ENCODE results near the gene TRMT112. TPM values are rescaled to one million over a fixed set of nuclear protein-coding genes. Genes with fewer than 3 reads are reported as not detected.
A peak's percentile ranks its signal among the peaks of the same experiment; 100 is the strongest.
"Not testable (repeated sequence)": the region's sequence is repeated elsewhere in the genome, so short reads cannot be mapped to it uniquely, and the experiment has no call there.

The TRMT112 gene
- total and polyA plus RNA-seq, 2 donors (not counting 1 experiment from before 2014, with no cell fraction given), result 161 to 248 TPM

DNA sequence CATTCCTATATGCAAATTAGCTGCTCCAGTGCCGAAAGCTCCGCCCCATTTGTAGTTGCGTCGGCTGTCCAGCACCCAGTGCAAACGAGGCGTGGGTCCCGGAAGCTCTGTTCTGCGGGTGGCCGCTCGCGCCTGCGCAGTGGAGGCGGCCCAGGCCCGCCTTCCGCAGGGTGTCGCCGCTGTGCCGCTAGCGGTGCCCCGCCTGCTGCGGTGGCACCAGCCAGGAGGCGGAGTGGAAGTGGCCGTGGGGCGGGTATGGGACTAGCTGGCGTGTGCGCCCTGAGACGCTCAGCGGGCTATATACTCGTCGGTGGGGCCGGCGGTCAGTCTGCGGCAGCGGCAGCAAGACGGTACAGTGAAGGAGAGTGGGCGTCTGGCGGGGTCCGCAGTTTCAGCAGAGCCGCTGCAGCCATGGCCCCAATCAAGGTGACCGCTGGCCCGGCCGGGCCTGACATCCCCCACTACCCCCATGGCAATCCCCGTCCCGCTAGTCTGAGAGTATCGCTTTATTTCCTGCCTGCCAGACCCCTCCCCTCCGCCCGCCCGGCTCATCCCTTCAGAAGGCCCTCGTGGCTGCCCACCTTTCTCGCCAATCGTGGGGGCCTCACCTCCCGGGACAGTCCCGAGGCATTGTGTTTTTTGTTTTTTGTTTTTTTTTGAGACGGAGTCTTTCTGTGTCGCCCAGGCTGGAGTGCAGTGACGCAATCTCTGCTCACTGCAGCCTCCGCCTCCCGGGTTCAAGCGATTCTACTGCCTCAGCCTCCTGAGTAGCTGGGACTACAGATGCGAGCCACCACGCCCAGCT lies 804 bp upstream of the TRMT112 start, which contains the start of gene PRDX5:
TSS of gene PRDX5 (plus strand) at position 161 of the 805 bp plus-strand sequence. CDS start at position 256, 95 bp downstream.
- H3K4me2 ChIP-seq (ENCODE audit: extremely low read depth, insufficient read depth, low read length), result peak within 1 kb of the TSS; percentile 93
- H3K4me1 ChIP-seq (ENCODE audit: control insufficient read depth, extremely low read depth, insufficient read depth, low read length), result no peaks in the 10 kb centered on the region
- no peaks in the 10 kb centered on the region for H4K20me1 ChIP-seq (ENCODE audit: control insufficient read depth, extremely low read depth, insufficient read depth, low read length)
- H2AFZ ChIP-seq (ENCODE audit: low read length), result peak within 1 kb of the TSS; percentile 51
- DNase-seq (ENCODE audit: low read depth in 2 of 2), result peak; percentile 92 to 96
- H3K4me3 ChIP-seq (replicated peaks in 1 of 4; ENCODE audit: control extremely low read depth in 1 of 4, insufficient read depth in 1 of 4, low read depth in 3 of 4, low read length in 4 of 4), result peak within 1 kb of the TSS; percentile 73 to 97 (median 76)
- TF ChIP-seq EZH2 (IDR thresholded peaks at IDR 0.05; ENCODE audit: low read length, missing control alignments), result no peak
- TF ChIP-seq, protein P1, sequence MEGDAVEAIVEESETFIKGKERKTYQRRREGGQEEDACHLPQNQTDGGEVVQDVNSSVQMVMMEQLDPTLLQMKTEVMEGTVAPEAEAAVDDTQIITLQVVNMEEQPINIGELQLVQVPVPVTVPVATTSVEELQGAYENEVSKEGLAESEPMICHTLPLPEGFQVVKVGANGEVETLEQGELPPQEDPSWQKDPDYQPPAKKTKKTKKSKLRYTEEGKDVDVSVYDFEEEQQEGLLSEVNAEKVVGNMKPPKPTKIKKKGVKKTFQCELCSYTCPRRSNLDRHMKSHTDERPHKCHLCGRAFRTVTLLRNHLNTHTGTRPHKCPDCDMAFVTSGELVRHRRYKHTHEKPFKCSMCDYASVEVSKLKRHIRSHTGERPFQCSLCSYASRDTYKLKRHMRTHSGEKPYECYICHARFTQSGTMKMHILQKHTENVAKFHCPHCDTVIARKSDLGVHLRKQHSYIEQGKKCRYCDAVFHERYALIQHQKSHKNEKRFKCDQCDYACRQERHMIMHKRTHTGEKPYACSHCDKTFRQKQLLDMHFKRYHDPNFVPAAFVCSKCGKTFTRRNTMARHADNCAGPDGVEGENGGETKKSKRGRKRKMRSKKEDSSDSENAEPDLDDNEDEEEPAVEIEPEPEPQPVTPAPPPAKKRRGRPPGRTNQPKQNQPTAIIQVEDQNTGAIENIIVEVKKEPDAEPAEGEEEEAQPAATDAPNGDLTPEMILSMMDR (conservative IDR thresholded peaks at IDR 0.05 in 1 of 2, IDR thresholded peaks at IDR 0.05 in 1 of 2; ENCODE audit: low read depth in 1 of 2, low read length in 2 of 2), result no peak
- peak within 1 kb of the TSS; percentile 92 for H3K9ac ChIP-seq (ENCODE audit: insufficient read depth, low read length)
- H3K27ac ChIP-seq (ENCODE audit: insufficient read depth, low read length), result peak within 1 kb of the TSS; percentile 97
- no peaks in the 10 kb centered on the region for H3K27me3 ChIP-seq (ENCODE audit: control insufficient read depth, insufficient read depth, low read length)
- peaks cover 13% of the 10 kb centered on the region for H3K79me2 ChIP-seq (ENCODE audit: control insufficient read depth, insufficient read depth, low read length)
- no peaks in the 10 kb centered on the region for H3K9me3 ChIP-seq (ENCODE audit: control insufficient read depth, insufficient read depth, low read depth, low read length)
- H3K36me3 ChIP-seq (ENCODE audit: control insufficient read depth, insufficient read depth, low read length), result peaks cover 14% of the 10 kb centered on the region

GRCh38 chr11:64316672-64317324 lies 561 bp downstream of the TRMT112 start:
- Histone ChIP-seq H3K4me2 (ENCODE audit: extremely low read depth, insufficient read depth, low read length) (peak overlapping the region; percentile 44), H3K36me3 (ENCODE audit: control insufficient read depth, insufficient read depth, low read length) (peaks cover 11% of the 10 kb centered on the region), H2AFZ (ENCODE audit: low read length) (no peak overlapping the region), H3K4me1 (ENCODE audit: control insufficient read depth, extremely low read depth, insufficient read depth, low read length) (no peaks in the 10 kb centered on the region), H3K27ac (ENCODE audit: insufficient read depth, low read length) (peak overlapping the region; percentile 97), H3K4me3 (replicated peaks in 1 of 4; ENCODE audit: control extremely low read depth in 1 of 4, insufficient read depth in 1 of 4, low read depth in 3 of 4, low read length in 4 of 4) (peak overlapping the region; percentile 73 to 97 (median 76)), H3K27me3 (ENCODE audit: control insufficient read depth, insufficient read depth, low read length) (no peaks in the 10 kb centered on the region), H3K9me3 (ENCODE audit: control insufficient read depth, insufficient read depth, low read depth, low read length) (no peaks in the 10 kb centered on the region), H3K79me2 (ENCODE audit: control insufficient read depth, insufficient read depth, low read length) (peaks cover 13% of the 10 kb centered on the region), H4K20me1 (ENCODE audit: control insufficient read depth, extremely low read depth, insufficient read depth, low read length) (no peaks in the 10 kb centered on the region), H3K9ac (ENCODE audit: insufficient read depth, low read length) (peak overlapping the region; percentile 92)
- TF ChIP-seq, protein P1 (conservative IDR thresholded peaks at IDR 0.05 in 1 of 2, IDR thresholded peaks at IDR 0.05 in 1 of 2; ENCODE audit: low read depth in 1 of 2, low read length in 2 of 2), result no peak
- TF ChIP-seq EZH2 (IDR thresholded peaks at IDR 0.05; ENCODE audit: low read length, missing control alignments), result no peak
- DNase-seq (ENCODE audit: low read depth in 2 of 2), result no peak

- Histone ChIP-seq H3K36me3 (ENCODE audit: control insufficient read depth, insufficient read depth, low read length) (peaks cover 11% of the 10 kb centered on the region), H3K4me3 (replicated peaks in 1 of 4; ENCODE audit: control extremely low read depth in 1 of 4, insufficient read depth in 1 of 4, low read depth in 3 of 4, low read length in 4 of 4) (peak overlapping the region in 1 of 4 experiments; percentile 76), H3K79me2 (ENCODE audit: control insufficient read depth, insufficient read depth, low read length) (peaks cover 13% of the 10 kb centered on the region)
- not testable (repeated sequence) for H3K4me2 ChIP-seq (ENCODE audit: extremely low read depth, insufficient read depth, low read length); DNase-seq (ENCODE audit: low read depth in 2 of 2); H3K9ac ChIP-seq (ENCODE audit: insufficient read depth, low read length); H3K27ac ChIP-seq (ENCODE audit: insufficient read depth, low read length); H3K4me1 ChIP-seq (ENCODE audit: control insufficient read depth, extremely low read depth, insufficient read depth, low read length); H4K20me1 ChIP-seq (ENCODE audit: control insufficient read depth, extremely low read depth, insufficient read depth, low read length); H3K27me3 ChIP-seq (ENCODE audit: control insufficient read depth, insufficient read depth, low read length); H2AFZ ChIP-seq (ENCODE audit: low read length); H3K9me3 ChIP-seq (ENCODE audit: control insufficient read depth, insufficient read depth, low read depth, low read length)
Observed at GRCh38 chr11:64315667-64316526, 1.5 kb downstream of the TRMT112 start.
